Epithelial cell of proximal tubule (primary cell): Measurements from ENCODE around the gene N4BP3. TPM values are rescaled to one million over a fixed set of nuclear protein-coding genes. Genes with fewer than 3 reads are reported as not detected.
"Not testable (repeated sequence)": the region's sequence is repeated elsewhere in the genome, so short reads cannot be mapped to it uniquely, and the experiment has no call there.

ENCODE experiments used
- DNase-seq: peaks from one replicate; pipeline ENCODE4 v3.0.0-alpha.2; 2011; ENCODE audit warnings: low read depth
- H3K4me3 ChIP-seq: 2 replicates; pipeline ENCODE4 v1.5.1; 2011; ENCODE audit warnings: low read depth, mild to moderate bottlenecking, low read length
- total RNA-seq: library from RNA; depleted of rRNA; stranded (reverse); fragments of >200 nt; gene quantifications from 2 replicates; pipeline ENCODE4 v1.2.3, GENCODE V29; 2015
- TF ChIP-seq, protein P1 (sequence below): conservative IDR thresholded peaks from 2 replicates; pipeline ENCODE4 v1.5.1; 2012; ENCODE audit warnings: low read depth, mild to moderate bottlenecking, low read length

N4BP3 gene
- total RNA-seq, 1 donor from 2014 or later: 3.1 TPM

DNA sequence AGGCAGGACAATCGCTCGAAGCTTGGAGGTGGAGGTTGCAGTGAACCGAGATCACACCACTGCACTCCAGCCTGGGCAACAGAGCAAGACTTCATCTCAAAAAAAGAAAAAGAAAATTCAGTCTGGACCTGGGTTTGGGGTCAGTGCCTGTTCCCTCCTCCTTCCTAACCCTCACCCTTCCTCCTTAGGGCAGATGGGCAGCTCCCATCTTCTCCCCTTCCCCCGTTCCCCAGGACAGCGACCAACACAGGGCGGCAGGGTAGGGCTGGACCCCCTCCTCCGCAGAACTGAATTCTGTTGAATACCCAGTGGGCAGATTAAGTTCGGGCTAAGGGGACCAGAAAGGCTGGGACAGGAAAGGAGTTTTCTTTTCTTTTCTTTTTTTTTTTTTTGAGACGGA lies 16.0 kb downstream of the N4BP3 start:
- DNase-seq: no peak
- no peak overlapping the region for H3K4me3 ChIP-seq
- TF ChIP-seq, protein P1, sequence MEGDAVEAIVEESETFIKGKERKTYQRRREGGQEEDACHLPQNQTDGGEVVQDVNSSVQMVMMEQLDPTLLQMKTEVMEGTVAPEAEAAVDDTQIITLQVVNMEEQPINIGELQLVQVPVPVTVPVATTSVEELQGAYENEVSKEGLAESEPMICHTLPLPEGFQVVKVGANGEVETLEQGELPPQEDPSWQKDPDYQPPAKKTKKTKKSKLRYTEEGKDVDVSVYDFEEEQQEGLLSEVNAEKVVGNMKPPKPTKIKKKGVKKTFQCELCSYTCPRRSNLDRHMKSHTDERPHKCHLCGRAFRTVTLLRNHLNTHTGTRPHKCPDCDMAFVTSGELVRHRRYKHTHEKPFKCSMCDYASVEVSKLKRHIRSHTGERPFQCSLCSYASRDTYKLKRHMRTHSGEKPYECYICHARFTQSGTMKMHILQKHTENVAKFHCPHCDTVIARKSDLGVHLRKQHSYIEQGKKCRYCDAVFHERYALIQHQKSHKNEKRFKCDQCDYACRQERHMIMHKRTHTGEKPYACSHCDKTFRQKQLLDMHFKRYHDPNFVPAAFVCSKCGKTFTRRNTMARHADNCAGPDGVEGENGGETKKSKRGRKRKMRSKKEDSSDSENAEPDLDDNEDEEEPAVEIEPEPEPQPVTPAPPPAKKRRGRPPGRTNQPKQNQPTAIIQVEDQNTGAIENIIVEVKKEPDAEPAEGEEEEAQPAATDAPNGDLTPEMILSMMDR: no peak

DNA sequence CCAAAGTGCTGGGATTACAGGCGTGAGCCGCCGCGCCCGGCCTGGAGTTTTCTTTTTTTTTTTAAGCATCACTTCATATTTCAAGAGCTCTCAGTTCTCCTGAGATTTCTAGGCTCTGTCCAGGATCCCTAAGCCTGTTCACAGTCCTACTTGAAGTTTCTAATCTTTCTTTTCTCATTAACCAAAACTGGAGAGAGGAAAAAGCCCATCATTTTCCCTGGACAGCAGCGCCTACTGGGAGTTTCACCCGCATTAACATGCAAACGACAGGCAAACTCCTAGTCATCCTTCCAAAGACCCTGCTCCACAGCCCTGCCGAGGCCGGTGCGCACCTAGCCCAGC lies 16.9 kb downstream of the N4BP3 start:
- peak overlapping the region; percentile 93 for H3K4me3 ChIP-seq
- DNase-seq: not testable (repeated sequence)

DNA sequence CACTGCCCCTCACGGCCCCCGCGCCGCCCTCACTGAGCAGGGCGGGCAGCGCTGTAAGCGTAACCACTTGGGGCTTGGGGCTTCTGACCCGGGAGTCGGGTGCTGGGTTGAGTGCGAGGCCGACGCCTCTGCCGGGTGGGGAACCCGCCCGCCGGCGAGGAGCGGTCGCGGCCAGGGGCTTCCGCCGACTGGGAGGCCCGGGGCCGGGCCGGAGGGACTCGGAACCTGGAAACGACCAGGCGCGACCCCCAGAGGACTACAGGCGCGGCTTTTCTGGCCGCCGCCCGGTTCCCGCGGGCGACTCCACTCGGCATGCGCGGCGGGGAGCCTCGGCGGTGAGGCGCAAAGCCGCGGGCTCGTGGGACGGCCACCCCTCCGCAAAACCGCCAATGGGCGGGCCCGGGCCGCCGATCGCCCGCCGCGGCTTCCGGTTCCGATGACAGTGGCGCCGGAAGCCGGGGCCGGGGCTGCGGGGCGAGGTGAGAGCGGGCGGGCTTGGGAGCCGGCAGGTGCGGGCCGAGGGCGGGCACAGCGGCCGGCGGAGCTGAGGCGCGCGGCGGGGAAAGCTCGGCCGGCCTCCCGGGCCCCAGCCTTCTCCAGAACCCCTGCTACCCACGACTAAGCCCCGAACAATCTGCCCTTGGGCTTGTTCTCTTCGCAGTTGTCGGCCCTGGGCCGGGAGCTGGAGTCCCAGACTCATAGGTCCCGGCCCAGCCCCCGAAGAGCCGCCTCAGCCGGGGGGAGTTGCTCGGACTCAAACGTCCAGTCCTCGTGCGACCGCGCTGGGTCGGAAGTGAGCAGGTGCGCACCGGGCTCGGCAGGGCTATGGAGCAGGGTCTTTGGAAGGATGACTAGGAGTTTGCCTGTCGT lies 17.5 kb downstream of the N4BP3 start, which contains the start of gene RMND5B:
RMND5B (plus strand) TSS at position 439 of the 870 bp plus-strand sequence. CDS start 7,106 bp downstream, outside the sequence.
- TF ChIP-seq, protein P1: no peak
- DNase-seq: no peak
- H3K4me3 ChIP-seq: peak within 1 kb of the TSS; percentile 93

DNA sequence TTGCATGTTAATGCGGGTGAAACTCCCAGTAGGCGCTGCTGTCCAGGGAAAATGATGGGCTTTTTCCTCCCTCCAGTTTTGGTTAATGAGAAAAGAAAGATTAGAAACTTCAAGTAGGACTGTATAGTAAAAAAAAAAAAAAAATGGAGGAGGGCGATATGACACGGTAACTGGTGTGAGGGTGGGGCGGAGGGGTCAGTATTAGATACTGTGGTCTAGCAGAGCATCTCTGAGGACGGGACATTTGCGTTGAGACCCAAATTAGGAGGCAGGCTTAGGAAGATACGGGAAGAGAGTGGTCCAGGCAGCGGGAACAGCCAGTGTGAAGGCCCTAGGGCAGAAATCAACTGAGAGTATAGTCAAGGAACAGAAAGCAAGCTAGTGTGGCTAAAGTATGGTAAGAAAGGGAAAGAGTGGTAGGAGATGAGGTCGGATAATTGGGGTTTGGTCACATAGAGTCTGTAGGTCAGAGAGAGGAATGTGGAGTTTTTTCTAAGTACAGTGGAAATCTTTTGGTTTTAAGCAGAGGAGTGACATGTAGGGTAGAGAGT lies 18.2 kb downstream of the N4BP3 start:
- TF ChIP-seq, protein P1: no peak
- H3K4me3 ChIP-seq: peak overlapping the region; percentile 93
- DNase-seq: no peak

DNA sequence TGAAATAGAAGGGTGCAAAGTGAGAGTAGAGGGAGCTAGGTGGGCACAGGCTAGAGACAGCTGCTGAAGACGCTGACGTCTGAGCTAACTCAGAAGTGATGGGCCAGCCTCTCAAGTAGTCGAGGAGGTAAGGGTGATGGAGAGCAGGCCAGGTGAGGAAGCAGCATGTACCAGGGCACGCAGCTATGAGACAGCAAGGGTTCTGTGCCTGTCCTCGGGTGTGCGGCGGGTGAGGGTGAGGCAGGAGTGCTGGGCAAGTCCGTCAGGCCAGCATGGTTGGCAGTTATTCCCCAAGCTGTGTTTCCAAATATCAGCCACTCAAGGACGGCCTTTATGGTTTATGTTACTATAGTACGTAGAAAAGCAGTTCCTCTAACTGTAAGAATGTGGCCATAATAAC lies 23.7 kb downstream of the N4BP3 start:
- no peak for DNase-seq
- H3K4me3 ChIP-seq: no peak overlapping the region
- TF ChIP-seq, protein P1: no peak

DNA sequence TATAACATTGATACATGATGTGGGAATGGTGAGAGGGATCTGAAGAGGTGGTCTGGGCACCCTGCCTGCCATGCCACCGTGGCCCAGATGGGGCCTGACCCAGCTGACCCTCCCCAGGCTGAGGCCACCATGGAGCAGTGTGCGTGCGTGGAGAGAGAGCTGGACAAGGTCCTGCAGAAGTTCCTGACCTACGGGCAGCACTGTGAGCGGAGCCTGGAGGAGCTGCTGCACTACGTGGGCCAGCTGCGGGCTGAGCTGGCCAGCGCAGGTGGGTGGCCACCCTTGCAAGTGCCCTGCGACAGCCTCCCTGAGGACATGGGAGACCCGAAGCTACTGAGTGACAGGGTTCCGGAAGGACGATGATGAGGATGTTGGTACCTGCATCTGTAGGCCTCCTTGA lies 24.7 kb downstream of the N4BP3 start:
- H3K4me3 ChIP-seq: no peak overlapping the region
- TF ChIP-seq, protein P1: no peak
- DNase-seq: no peak

DNA sequence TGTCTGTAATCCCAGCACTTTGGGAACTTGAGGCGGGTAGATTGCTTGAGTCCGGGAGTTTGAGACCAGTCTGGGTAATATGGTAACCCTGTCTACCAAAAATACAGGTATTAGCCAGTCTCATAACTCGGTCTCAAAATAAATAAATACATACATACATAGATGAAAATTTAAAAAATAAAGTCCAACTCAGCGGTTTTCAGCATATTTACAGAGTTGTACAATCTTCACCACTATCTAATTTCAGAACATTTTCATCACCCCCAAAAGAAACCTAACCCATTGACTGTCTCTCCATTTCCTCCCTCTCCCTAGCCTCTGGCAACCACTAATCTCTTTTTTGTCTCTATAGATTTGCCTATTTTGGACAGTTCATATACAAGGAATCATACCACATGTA lies 28.2 kb downstream of the N4BP3 start:
- no peak for DNase-seq
- H3K4me3 ChIP-seq: no peak overlapping the region
- TF ChIP-seq, protein P1: no peak
